NCI-H2029 treated with DMSO at 0.1 percent for 48 hours (cell line): ENCODE measurements around the gene ZNF546.
"Not testable (repeated sequence)": the region's sequence is repeated elsewhere in the genome, so short reads cannot be mapped to it uniquely, and the experiment has no call there.

ENCODE experiments used
- DNase-seq: peaks from one replicate; lab custom pipeline; 2025; lab: John Stamatoyannopoulos, UW

The ZNF546 gene

GRCh38 chr19:39986643-39987042 lies 10.2 kb upstream of the ZNF546 start:
- no peak for DNase-seq

GRCh38 chr19:39987167-39987566 lies 9.7 kb upstream of the ZNF546 start:
- DNase-seq = no peak

GRCh38 chr19:39987596-39987995 lies 9.3 kb upstream of the ZNF546 start:
- DNase-seq = no peak

- DNase-seq = no peak
Observed at GRCh38 chr19:39993605-39994004, 3.3 kb upstream of the ZNF546 start.

- no peak for DNase-seq
Observed at GRCh38 chr19:39994361-39994760, 2.5 kb upstream of the ZNF546 start.

- DNase-seq = no peak
Observed at GRCh38 chr19:39995794-39996193, 1.1 kb upstream of the ZNF546 start.

GRCh38 chr19:39996218-39996810 lies 546 bp upstream of the ZNF546 start:
- DNase-seq = no peak

- DNase-seq = no peak
Observed at GRCh38 chr19:39997638-39998216, 867 bp downstream of the ZNF546 start.

- no peak for DNase-seq
Observed at GRCh38 chr19:39998501-39998900, 1.6 kb downstream of the ZNF546 start.

- DNase-seq = no peak
Observed at GRCh38 chr19:40005691-40006272, 8.9 kb downstream of the ZNF546 start.

GRCh38 chr19:40006273-40006691 lies 9.4 kb downstream of the ZNF546 start:
- no peak for DNase-seq

- no peak for DNase-seq
Observed at GRCh38 chr19:40009674-40010073, 12.8 kb downstream of the ZNF546 start.

GRCh38 chr19:40013991-40014390 lies 17.1 kb downstream of the ZNF546 start:
- DNase-seq = no peak

GRCh38 chr19:40023969-40024368 lies 27.1 kb downstream of the ZNF546 start:
- no peak for DNase-seq

- no peak for DNase-seq
Observed at GRCh38 chr19:40025938-40026596, 29.2 kb downstream of the ZNF546 start.

- DNase-seq = no peak
Observed at GRCh38 chr19:40026597-40026970, 29.7 kb downstream of the ZNF546 start.

GRCh38 chr19:40033989-40034560 lies 37.2 kb downstream of the ZNF546 start:
- DNase-seq = no peak

- DNase-seq = no peak
Observed at GRCh38 chr19:40035996-40036395, 39.1 kb downstream of the ZNF546 start.

- DNase-seq = not testable (repeated sequence)
Observed at GRCh38 chr19:40038047-40038446, 41.2 kb downstream of the ZNF546 start.

- not testable (repeated sequence) for DNase-seq
Observed at GRCh38 chr19:40041718-40042117, 44.9 kb downstream of the ZNF546 start.

- DNase-seq = no peak
Observed at GRCh38 chr19:40053491-40053890, 56.6 kb downstream of the ZNF546 start.

- no peak for DNase-seq
Observed at GRCh38 chr19:40054632-40055031, 57.8 kb downstream of the ZNF546 start.

GRCh38 chr19:40055049-40055448 lies 58.2 kb downstream of the ZNF546 start:
- no peak for DNase-seq
